GM21786 (cell line): ENCODE measurements around the gene POLR2E.

Source experiments
- ATAC-seq: cut with Tn5 transposase; IDR thresholded peaks from one replicate; pipeline ENCODE4 v1.9.1; 2021; ENCODE audit not compliant: unreplicated experiment

The POLR2E gene

DNA sequence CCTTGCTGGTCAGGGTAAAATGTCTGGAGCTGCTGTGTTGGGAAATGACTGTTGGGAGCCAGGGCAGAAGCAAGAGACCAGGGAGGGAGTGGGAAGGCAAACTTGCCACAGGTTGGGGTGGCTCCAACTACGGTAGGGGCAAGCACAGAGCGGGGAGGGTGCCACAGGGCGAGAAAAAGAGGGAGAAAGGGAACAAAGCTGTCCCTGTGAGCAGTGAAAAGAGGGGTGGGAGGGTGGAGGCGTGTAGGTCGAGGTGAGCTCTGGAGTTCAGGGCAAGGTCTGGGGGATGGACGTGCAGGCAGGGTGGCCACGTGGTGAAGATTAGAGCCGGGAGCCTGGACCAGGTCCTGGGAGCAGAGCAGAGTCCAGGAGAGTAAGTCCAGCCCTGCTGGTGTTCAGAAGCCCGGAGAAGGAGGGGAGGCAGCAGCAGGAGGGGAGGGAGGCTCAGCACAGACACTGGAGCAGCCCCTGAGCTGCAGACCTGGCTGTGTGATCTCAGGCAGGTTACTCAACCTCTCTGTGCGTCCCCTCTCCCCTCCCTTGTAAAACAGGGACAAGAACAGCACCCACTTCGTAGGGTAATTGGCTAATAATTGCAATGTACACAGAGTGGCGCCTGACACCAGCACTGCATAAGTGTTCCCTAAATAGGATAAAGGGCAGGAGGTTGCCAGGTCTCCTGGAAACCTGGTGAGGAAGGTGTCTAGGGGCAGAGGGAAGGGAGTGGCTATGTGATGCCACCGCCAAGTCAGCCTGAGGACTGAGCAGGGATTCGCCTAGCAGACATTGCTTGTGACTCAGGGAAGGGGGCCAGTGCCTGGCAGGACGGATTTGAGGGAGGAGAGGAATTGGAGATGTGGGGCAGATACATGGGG is 3.2 kb upstream of the POLR2E start:
- ATAC-seq = no peak

DNA sequence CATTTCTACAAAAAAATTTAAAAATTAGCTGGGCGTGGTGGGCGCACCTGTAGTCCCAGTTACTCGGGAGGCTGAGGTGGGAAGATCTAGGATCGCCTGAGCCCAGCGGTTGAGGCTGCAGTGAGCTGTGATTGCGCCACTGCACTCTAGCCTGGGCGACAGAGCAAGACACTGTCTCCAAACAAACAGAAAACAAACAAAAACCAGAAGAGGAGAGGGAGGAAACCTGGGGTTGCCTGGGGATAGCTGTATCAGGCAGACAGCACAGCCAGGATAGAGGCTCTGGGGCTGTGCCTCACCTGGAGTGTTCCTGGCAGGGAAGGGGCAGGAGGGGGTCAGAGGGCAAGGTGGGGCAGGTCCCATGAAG is 2.6 kb upstream of the POLR2E start:
- ATAC-seq = no peak

- ATAC-seq = no peak
These were observed 559 bp downstream of the POLR2E start for GRCh38 chr19:1094655-1094977.

DNA sequence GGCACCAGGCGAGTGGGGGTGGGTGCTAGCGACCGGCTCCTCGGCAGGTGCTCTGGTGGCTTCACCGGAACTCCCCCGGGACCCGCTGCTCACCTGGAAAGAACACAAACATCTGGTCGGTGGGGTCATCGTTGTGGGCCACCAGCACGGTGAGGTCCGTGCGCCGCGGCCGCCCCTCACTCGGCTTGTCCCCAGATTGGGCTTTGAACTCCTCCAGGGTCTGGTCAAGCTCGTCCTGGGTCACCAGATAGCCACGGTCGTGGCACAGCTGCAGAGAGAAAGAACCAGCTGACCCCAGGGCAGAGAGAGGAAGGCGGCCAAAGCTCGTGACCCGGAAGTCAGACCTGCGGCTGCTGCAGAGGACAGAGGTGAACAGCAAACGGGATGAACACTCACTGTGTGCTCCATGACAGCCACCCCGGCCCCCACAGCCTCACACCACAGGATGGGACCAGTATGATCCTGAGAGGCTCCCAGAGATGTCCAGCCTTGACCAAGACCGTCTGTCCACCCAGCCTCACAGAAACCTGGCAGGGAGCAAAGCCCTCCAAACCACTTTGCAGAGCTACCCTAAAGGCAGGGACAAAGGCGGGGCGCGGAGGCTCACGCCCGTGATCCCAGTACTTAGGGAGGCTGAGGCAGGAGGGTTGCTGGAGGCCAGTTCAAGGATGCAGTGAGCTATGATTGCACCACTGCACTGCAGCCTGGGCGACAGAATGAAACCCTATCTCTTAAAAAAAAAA is 1.2 kb downstream of the POLR2E start:
- no peak for ATAC-seq

DNA sequence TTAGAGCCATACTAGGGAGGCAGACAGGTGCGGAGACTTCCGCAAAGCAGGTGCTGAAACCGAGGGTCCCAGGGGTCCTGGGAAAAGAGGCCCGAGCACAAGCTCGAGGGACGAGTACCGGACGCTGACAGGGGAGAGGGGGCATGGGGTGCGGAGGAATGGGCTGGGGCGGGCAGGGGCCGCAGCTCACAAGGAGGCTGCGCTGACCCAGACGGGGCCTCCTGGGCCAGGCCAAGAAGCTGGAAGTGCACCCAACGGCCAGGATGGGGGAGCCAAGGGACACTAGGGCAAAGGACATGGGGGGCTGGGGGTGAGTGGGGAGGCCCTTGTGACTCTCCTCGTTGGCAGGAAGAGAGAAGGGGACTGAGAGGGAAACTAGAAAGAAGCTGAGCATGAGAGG is 1.8 kb downstream of the POLR2E start:
- ATAC-seq = no peak

GRCh38 chr19:1091544-1092175 is 3.5 kb downstream of the POLR2E start:
- no peak for ATAC-seq

GRCh38 chr19:1090731-1091543 is 4.2 kb downstream of the POLR2E start:
- no peak for ATAC-seq

- no peak for ATAC-seq
These were observed 5.3 kb downstream of the POLR2E start for GRCh38 chr19:1089891-1090290.

DNA sequence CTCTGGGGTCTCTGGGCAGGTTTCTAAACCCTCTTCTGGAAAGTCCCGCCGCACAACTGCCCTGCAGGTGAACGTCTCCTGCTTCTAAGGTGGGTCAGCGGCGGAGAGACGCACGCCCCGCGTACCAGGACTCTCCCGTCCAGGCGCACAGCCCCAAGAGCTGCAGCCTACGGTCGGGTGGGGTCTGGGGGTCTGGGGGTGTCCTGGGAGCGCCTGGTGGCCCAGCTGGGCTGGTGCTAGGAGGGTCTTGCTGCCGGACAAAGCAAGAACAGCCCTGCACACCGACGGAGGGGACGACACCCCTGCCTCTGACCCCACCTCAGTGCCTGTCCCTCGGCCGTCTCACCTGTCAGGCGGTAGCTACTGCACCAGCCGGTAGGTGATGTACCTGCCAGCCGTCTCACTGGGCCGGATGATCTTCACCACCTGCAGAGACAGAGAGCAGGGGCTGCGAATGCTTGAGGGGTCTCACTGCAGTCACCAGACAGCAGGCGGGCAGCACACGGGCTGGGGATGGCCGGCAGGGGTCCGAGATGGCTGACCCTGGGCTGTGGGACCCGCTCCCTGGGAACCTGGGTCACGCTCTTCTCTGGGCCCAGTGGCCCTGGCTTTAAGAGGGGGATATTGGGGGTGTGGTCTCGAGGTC is 5.9 kb downstream of the POLR2E start:
- no peak for ATAC-seq

GRCh38 chr19:1088416-1089010 is 6.7 kb downstream of the POLR2E start:
- no peak for ATAC-seq

- no peak for ATAC-seq
These were observed 7.3 kb downstream of the POLR2E start for GRCh38 chr19:1087813-1088415.

DNA sequence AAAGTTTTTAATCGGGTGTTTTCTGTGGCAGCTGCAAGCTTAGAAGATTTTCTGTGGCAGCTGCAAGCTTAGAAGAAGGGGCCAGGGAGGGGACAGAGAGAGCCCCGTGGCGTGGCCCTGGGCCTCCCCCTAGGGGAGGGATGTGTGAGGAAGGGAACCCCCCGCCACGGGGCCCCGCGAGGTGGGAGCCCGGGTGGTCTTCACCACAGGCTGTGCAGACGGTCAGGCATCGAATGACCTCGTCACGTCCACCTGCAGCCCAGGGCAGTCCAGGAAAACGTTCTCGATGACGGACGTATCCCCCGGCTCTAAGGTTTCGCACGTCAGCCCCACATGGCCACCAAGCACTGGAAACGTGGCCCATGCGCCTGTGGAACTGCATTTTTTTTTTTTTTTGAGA is 8.6 kb downstream of the POLR2E start:
- no peak for ATAC-seq

DNA sequence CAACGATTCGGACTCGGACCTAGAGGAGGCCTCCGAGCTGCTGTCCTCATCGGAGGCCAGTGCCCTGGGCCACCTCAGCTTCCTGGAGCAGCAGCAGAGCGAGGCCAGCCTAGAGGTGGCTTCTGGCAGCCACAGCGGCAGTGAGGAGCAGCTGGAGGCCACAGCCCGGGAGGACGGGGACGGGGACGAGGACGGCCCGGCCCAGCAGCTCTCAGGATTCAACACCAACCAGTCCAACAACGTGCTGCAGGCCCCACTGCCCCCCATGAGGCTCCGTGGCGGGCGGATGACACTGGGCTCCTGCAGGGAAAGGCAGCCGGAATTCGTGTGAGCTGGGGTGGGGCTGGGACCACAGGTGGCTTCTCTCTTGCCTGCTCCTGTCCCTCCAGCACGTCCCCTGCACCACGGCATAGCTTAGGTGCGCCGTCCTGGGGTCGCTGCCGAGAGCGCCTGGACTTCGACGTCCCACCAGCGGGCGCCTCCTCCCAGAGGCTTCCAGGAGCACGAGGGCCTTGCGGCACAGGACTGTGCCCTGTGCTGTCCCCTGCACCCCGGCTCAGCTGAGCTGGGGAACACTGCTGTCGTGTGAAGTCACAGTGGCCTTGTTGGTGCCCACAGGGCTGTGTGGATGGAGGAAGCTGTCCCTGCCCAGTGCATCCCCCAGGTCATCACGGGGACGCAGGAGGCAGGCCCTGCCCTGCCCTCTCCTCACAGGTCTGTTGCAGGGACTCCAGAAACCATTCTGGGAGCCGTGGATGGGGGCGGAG is 9.3 kb downstream of the POLR2E start:
- no peak for ATAC-seq

GRCh38 chr19:1085053-1085658 is 10.0 kb downstream of the POLR2E start:
- no peak for ATAC-seq

- ATAC-seq = no peak
These were observed 10.9 kb downstream of the POLR2E start for GRCh38 chr19:1084024-1084868.

GRCh38 chr19:1082928-1083816 is 12.0 kb downstream of the POLR2E start:
- no peak for ATAC-seq
